CD4-positive, alpha-beta T cell treated with Interleukin-21 for 1 hour (primary cell): ENCODE results near the gene RC3H1.
"Not testable (repeated sequence)": the region's sequence is repeated elsewhere in the genome, so short reads cannot be mapped to it uniquely, and the experiment has no call there.

ENCODE experiments used
- DNase-seq: peaks from one replicate; pipeline ENCODE4 v3.0.0-alpha.2; 2020

The RC3H1 gene

DNA sequence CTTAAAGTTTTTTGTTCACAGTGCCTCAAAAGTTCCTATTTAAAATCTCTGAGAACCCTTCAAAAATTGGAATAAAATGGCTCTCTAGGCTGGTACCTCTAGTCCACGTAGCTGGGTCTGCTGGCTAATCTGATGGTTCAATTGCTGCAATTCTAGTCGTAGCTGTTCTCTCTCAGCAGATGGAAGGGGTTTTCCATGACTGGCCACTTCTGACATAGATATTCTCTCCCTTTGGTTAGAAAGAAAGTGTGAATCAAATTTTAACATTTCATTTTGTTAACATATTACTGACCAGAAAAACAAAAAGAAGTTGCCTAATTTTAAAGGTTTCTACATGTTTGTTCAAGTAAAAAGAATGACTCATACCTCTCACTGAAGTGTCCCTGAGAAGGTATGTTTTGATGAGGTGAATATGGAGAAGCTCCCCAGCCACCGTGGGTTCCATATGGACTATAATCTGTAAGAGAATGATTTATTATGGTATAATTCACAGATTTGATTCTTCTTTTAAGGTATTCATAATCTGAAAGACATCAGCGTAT lies 75.7 kb downstream of the RC3H1 start:
- DNase-seq = no peak

DNA sequence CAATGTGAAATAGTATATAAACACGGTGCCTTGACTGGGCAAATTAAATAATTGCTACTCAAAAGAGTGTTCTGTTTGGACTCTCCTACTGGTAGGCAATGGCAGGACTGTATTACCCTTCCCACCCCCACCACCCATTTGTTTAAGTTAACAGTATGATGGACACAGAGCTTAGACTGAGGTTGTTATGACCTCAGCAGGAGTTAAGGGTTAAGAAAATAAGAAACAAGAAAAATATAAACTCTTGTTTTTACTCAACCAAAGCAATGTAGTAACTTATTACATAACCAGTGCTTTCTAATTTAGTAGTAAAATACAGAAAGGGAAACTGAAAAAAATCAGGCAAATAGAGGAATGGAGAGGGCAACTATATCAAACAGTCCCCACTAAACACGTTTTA lies 85.1 kb downstream of the RC3H1 start:
- DNase-seq = no peak

DNA sequence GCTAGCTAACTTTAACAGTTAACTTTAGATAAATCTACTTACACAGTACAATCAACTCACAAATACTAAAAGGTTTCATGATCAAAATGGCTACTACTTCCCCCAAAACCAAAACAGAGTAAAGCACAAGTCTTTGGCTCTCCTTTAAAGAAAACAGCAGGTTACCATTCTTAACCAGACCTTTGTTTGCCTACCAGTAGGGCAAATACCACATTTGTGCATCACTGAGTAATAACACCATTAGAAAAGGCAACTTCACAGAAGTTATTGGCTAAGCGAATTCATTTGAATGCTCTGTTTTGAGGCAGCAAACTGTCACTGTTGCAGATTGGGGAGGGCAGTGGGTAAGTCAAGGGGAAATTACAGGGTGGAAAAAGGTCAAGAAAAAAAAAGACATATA lies 87.7 kb downstream of the RC3H1 start:
- DNase-seq = no peak

GRCh38 chr1:173930541-173930940 lies 91.6 kb downstream of the RC3H1 start:
- DNase-seq = not testable (repeated sequence)

DNA sequence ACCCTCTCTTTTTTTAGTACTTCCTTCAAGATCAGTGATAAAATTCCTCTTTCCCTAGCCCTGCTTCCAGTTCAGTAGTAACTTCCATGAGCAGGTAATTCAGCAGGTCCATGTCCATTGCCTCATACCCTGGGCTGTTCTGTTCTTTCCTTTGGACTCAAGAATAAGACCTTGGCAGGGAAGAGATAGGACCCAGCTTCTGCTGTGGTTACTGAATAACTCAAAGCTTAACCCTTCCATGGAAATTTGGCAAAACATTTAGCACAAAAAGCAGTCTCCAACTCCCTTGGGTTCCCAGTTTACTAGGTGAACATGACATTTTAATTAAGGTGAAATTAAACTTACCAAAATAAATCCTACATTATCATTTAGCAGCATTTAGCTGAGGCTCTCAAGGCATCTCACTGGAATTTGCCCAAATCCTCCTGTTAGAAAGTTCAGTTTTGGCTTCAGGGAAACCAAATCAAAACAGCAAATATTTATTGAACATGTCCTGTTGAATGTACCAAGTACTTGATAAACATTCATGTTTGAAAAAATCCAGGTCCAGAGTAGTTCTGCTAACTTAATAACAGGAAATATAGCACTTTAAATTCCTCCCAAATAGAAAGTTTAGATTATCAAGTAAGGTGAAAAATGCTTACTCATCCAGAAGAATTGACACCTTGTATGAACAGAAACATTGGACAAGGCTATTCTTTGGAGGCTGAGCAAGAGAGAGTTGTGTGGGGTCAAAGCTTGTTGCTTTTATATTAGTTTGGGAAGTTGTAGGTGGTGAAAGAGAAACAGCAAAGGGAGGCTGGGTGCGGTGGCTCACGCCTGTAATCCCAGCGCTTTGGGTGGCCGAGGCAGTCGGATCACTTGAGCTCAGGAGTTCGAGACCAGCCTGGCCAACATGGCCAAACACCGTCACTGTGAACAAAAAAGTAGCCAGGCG lies 96.6 kb downstream of the RC3H1 start:
- DNase-seq = no peak

DNA sequence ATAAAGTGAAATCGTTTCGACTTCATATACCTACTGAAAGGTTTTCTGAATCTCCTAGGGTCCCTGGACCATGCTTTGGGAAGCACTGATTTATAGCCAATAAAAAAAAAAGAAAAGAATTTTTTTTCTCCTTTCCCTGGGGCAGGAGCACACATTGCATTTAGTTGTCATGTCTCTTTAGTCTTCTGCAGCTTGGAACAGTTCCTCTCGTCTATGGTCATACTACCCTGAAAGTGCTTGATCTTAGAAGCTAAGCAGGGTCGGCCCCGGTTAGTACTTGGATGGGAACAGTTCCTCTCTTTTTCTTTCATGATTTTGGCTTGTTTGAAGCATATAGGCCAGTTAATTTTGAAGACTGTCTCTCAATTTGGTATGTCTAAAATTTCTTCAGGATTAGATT lies 101.3 kb downstream of the RC3H1 start:
- no peak for DNase-seq

- no peak for DNase-seq
Observed at GRCh38 chr1:173917635-173918493, 104.3 kb downstream of the RC3H1 start.

- DNase-seq = no peak
Observed at GRCh38 chr1:173917149-173917548, 105.0 kb downstream of the RC3H1 start, which contains the start of gene SERPINC1. Gene SERPINC1 (minus strand): TSS chr1:173917327. CDS start chr1:173917259, 68 bp downstream.

- DNase-seq = no peak
Observed at GRCh38 chr1:173916667-173917066, 105.5 kb downstream of the RC3H1 start.

GRCh38 chr1:173915596-173915995 lies 106.6 kb downstream of the RC3H1 start:
- DNase-seq = no peak

- DNase-seq = peak; percentile 36
Observed at GRCh38 chr1:173914366-173914871, 107.7 kb downstream of the RC3H1 start.

- no peak for DNase-seq
Observed at GRCh38 chr1:173913111-173913510, 109.0 kb downstream of the RC3H1 start.

DNA sequence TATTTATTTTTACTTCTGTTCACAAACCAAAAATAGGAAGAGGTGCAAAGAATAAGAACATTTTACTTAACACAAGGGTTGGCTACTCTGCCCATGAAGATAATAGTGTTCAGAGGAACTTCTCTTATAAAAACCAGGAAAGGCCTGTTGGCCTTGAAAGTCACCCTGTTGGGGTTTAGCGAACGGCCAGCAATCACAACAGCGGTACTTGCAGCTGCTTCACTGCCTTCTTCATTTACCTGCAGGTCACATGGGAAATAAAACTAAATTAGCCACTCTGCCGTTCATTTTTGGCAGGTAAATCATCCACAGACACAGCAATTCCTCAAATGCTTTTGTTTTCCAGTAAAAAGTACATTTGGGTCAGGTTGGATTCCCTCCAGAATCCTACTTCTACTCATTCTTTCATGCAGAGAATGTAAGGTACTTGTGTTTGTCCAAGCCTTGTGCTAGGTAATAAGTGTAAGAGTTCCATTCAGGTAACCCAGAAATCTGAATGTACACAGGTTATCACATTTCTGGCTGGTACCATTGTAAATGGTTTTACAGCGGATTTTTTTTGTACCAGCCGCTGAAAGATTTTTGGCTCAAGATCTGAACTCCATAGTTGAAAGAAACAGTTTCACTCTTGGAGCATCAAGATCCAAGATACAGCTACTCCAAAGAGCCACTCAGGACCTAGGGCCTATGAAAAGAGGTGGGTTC lies 118.2 kb downstream of the RC3H1 start:
- no peak for DNase-seq

- DNase-seq = no peak
Observed at GRCh38 chr1:173900992-173901391, 121.2 kb downstream of the RC3H1 start.

DNA sequence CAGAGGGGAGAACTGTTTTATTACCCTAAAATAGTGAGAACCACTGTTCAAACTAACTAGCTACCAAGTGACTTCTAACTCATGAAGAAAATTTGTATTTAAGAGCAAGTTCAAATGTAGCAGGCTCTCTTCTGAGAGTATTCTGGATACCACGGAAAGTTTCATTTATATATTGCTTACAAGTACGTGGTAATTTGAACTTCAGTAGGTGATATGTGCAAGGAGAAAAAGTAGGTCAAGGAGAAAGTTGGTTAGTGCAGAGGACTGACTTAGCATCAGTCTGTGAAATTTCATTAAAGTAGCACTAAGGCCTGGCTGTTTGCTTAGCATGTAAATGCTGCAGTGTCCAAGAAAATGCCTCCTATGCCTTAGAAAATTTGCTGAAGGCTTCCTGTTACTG lies 121.7 kb downstream of the RC3H1 start:
- no peak for DNase-seq

DNA sequence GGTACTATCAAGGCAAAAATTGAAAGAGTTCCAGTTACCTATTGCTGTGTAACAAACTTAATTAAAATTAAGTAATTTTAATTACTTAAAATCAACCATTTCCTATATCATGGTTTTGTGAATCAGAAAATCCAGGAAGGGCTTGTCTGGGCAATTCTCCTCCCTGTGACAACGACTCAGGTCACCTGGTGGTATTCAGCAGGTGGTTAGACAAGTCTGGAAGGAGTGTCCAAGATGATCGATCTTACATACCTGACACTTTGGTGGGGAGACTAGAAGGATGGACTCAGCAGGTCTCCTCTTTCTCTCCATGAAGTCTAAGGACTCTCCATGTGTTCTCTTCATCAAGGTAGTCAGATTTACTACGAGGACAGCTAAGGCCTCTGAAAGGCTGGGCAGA lies 128.0 kb downstream of the RC3H1 start:
- no peak for DNase-seq

DNA sequence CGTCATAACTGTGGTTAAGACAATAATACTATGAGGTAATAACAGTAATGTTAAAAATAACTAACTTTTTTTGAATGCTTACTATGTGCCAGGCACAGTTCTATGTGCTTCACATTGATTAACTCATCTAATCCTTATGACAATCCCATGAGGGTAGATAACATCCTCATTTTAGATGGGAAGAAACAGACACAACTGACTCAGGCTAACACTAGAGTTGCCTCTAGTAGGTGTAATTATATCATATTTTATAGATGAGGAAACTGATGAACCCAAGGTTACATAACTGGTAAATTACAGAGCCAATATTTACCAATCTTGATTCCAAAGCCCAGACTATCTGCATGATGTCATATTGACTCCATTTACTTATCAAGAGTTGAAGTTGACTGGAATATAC lies 128.5 kb downstream of the RC3H1 start:
- DNase-seq = no peak

DNA sequence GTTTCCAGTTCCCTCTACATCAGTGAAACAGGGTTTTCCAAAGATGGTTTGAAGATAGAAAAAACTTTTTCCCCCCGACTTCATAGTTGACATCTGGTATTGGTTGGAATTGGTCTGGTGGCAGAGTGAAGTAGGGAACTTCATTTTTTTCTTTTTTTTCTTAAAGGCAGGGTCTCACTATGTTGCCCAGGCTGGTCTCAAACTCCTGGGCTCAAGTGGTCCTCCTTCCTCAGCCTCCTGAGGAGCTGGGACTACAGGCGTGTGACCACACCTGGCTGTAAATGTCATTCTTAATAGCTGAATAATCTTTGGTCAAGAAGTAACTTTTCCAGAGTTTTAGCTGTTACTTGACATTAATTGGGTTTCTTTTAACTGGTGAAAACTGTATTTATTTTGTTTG lies 132.3 kb downstream of the RC3H1 start:
- DNase-seq = no peak

- no peak for DNase-seq
Observed at GRCh38 chr1:173888749-173889148, 133.4 kb downstream of the RC3H1 start.

DNA sequence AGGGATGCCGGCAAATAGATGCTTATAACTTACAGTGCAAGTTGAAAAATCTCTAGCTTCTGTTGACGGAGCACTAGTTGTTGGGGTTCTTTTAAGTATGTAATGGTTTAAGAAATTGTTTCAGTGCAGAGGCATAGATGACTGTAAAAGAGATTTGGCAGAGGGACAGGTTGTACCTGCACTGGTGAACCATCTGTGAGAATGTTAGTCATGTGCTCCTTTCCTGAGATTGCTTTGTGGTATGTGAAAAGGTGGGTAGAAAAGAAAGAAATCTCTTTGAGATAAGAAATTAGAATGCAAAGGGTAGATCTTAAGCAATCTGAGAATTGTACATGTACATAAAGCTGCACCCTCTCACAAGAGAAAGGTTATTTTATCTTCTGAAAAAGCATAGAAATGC lies 134.5 kb downstream of the RC3H1 start:
- DNase-seq = no peak

DNA sequence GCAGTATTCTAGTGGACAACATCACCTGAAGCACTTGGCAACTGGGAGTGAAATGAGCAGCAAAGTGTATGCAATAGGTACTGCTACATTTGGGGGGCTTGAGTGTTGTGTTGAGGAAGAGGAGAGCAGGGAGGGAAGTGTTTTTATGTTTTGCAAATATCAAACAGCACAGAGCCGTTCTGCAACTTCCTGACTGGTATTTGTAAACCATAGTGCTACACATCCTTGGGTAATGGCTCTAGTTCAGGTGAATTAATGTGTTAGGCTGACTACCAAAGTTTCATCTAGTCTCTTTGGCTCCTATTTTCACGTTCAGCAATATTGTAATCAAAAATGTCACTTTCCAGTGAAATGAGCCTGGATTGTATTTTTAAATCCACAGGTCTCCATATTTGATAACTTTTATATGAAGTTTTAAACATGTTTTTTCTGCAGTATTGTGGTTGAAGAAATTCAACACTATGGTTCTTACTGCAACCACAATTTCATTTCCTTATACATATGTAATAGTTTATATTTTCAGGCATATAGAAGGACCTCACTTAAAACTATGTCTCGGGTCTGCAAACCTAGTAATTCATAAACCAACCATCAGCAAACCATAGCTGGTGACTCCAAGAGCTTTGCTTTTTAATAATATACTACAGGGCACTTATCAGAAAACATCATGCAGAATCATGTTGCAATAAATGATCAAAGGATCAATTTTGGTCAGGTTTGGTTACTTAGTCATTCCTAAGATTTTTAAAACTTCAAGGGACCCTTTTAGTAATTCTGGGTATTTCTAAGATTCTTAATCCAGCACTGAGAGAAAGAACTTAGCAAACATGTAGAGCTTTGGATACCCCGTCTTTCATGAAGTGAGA lies 135.2 kb downstream of the RC3H1 start:
- DNase-seq = no peak

DNA sequence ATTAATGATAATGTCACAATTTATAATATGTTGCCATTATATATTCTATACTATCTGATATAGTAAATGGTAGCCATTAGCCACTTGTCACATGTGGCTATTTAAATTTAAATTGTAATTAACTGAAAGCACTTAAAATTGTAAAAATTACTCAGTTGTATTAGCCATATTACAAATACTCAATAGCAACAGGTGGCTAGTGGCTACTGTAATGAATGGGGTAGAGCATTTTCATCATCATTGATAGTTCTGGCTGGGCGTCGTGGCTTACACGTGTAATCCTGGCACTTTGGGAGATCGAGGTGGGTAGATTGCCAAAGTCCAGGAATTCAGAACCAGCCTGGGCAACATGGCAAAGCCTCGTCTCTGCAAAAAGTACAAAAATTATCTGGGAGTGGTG lies 137.5 kb downstream of the RC3H1 start:
- no peak for DNase-seq
